C4-2B (cell line): ENCODE data around the gene MAP3K7CL.

Experiments used
- ZFX ChIP-seq: fragments of 450-650 bp; IDR thresholded peaks from 2 replicates; pipeline ENCODE4 v1.6.1; 2017
- TF ChIP-seq, protein P1 (sequence below): fragments of 450-650 bp; conservative IDR thresholded peaks from 2 replicates; pipeline ENCODE4 v1.5.1; 2017; ENCODE audit warnings: mild to moderate bottlenecking

DNA sequence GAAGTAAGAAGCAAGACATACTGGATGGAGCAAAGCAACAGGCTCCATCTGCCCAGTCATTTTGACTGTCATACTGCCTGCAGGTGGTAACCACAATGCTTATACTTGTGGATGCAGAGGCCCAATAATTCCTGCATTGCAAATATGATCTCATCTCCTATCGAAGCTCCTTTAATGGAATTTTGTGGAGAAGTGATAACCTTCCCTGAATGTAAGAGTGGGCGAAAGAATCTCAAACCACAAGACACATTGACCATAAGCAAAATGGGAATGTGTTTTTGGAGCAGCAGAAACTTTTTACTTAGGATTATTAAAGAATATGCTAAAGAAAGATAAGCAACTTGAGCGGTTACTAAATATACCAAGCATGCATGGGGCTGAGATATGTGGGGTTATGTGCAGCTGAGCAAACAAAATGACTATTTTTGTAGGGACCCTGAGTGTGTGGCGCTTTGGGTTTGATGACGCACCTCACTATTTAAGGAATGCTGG is 90.9 kb downstream of the MAP3K7CL start:
- TF ChIP-seq, protein P1, sequence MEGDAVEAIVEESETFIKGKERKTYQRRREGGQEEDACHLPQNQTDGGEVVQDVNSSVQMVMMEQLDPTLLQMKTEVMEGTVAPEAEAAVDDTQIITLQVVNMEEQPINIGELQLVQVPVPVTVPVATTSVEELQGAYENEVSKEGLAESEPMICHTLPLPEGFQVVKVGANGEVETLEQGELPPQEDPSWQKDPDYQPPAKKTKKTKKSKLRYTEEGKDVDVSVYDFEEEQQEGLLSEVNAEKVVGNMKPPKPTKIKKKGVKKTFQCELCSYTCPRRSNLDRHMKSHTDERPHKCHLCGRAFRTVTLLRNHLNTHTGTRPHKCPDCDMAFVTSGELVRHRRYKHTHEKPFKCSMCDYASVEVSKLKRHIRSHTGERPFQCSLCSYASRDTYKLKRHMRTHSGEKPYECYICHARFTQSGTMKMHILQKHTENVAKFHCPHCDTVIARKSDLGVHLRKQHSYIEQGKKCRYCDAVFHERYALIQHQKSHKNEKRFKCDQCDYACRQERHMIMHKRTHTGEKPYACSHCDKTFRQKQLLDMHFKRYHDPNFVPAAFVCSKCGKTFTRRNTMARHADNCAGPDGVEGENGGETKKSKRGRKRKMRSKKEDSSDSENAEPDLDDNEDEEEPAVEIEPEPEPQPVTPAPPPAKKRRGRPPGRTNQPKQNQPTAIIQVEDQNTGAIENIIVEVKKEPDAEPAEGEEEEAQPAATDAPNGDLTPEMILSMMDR, result no peak
- TF ChIP-seq ZFX, result no peak
